Mucosa of stomach (tissue), 1 donor: ENCODE measurements around the gene LRBA.
"Not testable (repeated sequence)": the region's sequence is repeated elsewhere in the genome, so short reads cannot be mapped to it uniquely, and the experiment has no call there.

Source experiments
- H3K27me3 ChIP-seq: one replicate; pipeline ENCODE4 v1.7.0; 2013; ENCODE audit warnings: mild to moderate bottlenecking, low read length; ENCODE audit not compliant: control insufficient read depth, insufficient read depth
- H3K36me3 ChIP-seq: one replicate; pipeline ENCODE4 v1.7.0; 2013; ENCODE audit warnings: low read length; ENCODE audit not compliant: control insufficient read depth, insufficient read depth
- H3K4me1 ChIP-seq: one replicate; pipeline ENCODE4 v1.7.0; 2013; ENCODE audit warnings: mild to moderate bottlenecking, low read length; ENCODE audit not compliant: control insufficient read depth, insufficient read depth
- H3K4me3 ChIP-seq: one replicate; pipeline ENCODE4 v1.7.0; 2013; ENCODE audit warnings: low read length
- H3K9ac ChIP-seq: one replicate; pipeline ENCODE4 v1.7.0; 2013; ENCODE audit warnings: mild to moderate bottlenecking, low read length, moderate library complexity
- H3K9me3 ChIP-seq: one replicate; pipeline ENCODE4 v1.7.0; 2013; ENCODE audit warnings: mild to moderate bottlenecking, low read length, moderate library complexity; ENCODE audit not compliant: control insufficient read depth
- donor health status: Pancreatic carcinoma.

The LRBA gene

DNA sequence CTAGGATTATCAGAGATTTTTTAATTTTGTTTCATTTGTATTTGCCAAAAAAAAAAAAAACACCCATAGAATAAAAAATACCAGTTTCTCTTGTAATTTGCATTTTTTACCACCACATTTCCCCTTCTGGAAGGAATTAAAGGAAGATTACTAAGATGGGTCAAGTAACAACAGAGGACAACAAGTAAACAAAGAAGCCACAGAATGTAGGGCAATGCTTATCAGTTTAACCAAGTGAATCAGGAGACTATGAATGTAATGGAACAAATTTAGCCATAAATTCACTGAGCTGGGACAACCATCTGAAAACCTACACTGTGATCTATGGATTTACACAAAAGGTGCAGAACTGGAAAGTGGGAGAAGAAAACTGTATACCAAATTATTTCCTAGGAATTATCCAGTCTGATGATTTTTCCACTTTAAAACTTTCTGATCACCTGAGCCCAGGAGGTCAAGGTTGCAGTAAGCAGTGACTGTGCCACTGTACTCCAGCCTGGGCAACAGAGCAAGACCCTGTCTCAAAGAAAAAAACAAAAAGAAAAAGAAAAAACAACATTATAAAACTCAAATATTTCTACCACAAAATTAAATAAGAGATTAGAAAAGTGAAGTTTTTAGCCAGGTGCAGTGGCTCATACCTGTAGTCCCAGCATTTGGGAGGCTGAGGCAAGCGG is 32.4 kb downstream of the LRBA start:
- Histone ChIP-seq H3K36me3 (no peaks in the 10 kb centered on the region), H3K4me3 (no peak overlapping the region), H3K9me3 (no peaks in the 10 kb centered on the region), H3K9ac (no peak overlapping the region), H3K4me1 (peaks cover 6% of the 10 kb centered on the region), H3K27me3 (no peaks in the 10 kb centered on the region)

DNA sequence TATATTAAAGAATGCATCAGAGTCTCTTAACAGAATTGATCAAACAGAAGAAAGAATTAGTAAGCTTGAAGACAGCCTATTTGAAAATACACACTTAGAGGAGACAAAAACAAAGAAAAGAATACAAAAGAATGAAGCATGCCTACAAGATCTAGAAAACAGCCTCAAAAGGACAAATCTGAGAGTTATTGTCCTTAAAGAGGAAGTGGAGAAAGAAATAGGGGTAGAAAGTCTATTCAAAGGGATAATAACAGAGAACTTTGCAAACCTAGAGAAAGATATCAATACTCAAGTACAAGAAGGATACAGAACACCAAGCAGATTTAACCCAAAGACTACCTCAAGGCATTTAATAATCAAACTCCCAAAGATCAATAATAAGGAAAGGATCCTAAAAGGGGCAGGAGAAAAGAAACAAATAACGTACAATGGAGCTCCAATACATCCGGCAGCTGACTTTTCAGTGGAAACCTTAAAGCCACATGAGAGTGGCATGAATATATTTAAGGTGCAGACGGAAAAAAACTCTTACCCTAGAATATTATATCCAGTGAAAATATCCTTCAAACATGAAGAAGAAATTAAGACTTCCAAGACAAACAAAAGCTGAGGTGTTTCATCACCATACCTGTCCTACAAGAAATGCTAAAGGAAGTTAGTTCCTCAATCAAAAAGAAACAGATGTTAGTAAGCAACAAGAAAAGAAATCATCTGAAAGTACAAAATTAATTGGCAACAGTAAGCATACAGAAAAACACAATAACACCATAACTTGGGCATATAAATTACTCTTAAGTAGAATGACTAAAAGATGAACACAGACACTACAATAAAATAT is 36.1 kb downstream of the LRBA start:
- Histone ChIP-seq H3K9ac (no peak overlapping the region), H3K4me3 (no peak overlapping the region), H3K36me3 (no peaks in the 10 kb centered on the region), H3K27me3 (no peaks in the 10 kb centered on the region), H3K4me1 (peaks cover 15% of the 10 kb centered on the region), H3K9me3 (no peaks in the 10 kb centered on the region)

DNA sequence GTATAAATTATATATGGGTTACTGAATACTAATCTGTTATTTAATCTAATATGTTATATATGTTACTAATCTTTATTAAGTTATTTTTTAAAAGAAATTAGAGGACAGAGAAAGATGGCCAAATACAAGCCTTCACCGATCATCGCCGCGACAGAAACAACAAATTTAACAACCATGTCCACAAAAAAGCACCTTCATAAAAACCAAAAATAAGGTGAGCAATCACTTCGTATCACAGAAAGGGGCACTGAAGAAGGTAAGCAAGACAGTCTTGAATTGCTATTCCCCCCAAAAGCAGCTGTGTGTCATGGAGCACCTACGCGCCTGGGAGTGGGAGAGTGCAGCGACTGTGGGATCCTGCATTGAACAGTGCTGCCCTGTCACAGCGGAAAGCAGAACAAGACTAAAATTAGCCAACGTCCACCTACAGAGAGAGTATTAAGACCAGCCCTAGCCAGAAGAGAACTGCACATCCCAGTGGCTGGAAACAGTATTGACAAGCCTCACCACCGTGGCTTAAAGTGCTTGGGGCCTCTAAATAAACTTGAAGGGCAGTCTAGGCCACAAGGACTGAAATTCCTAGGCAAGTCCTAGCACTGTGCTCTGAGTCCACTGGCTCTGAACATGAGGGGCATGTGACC is 38.5 kb downstream of the LRBA start:
- no peak overlapping the region for H3K9ac ChIP-seq
- peaks cover 16% of the 10 kb centered on the region for H3K4me1 ChIP-seq
- no peaks in the 10 kb centered on the region for H3K9me3 ChIP-seq

DNA sequence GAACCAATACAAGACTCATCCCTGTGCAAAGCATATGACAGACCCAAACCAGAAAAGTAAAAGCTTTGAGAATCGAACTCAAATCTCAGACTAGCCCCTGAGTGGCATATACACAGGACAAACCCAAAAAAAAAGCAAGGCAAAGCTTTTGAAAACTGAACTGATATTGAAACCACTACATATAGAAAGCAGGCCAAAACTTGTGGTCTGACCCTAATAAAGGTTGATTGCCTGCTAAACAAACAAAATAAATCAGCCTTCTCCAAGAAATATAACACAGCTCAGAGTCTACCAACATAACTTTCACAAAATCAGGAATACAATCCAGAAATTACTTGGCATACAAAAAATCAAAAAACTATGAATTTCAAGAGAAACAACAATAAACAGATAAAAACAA is 40.3 kb downstream of the LRBA start:
- H3K27me3 ChIP-seq = no peaks in the 10 kb centered on the region
- H3K36me3 ChIP-seq = no peaks in the 10 kb centered on the region
- H3K4me3 ChIP-seq = no peak overlapping the region
- peaks cover 15% of the 10 kb centered on the region for H3K4me1 ChIP-seq
- no peaks in the 10 kb centered on the region for H3K9me3 ChIP-seq
- no peak overlapping the region for H3K9ac ChIP-seq

More for the DNA sequence above, 38.5 kb downstream of the LRBA start:
- Histone ChIP-seq H3K4me3 (no peak overlapping the region), H3K27me3 (no peaks in the 10 kb centered on the region), H3K36me3 (no peaks in the 10 kb centered on the region)

DNA sequence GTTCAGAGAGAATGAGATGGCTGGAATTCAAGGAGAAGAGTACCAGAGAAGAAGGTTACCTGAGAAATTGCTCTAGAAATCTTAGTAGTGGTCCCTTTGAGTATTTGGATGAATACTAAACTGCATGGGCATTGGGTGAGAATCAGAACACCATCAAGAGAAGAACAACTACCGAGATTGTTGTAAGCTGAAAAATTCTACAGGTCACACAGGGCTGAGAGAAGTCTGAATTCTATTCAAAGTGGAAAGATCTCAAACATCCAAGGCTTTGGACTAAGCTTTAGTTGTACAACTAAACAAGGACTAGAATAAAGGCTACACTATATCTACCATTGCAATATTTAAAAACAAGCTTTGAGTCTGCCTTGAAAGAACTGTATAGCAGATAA is 40.8 kb downstream of the LRBA start:
- H3K36me3 ChIP-seq = no peaks in the 10 kb centered on the region
- no peak overlapping the region for H3K9ac ChIP-seq
- no peaks in the 10 kb centered on the region for H3K9me3 ChIP-seq
- H3K4me1 ChIP-seq = peaks cover 10% of the 10 kb centered on the region
- H3K27me3 ChIP-seq = no peaks in the 10 kb centered on the region
- no peak overlapping the region for H3K4me3 ChIP-seq

DNA sequence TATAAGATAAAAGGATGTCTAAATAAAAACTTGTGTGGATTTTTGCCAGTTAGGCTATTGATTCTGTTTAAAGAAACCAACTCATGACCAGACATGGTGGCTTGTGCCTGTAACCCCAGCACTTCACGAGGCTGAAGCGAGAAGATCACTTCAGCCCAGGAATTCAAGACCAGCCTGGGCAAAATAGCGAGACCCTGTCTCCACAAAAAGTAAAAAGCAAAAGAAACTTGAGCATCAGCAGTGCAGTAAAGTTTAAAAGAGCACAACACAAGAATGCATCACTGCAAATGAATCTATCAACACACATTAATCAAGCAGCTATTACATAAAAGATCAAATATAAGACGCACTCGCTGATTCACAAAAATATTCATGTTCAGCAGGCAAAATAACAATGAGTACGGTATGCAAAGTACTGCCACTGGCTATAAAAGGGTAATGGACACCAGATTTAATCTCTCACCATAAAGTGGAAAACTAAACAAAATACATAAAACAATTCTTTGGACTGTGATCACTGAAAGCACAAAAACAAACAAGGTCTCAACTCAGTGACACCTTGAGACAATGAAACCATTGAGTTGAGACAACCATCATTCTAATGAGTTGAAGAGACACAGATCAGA is 41.3 kb downstream of the LRBA start:
- Histone ChIP-seq H3K9ac (no peak overlapping the region), H3K9me3 (no peaks in the 10 kb centered on the region)

DNA sequence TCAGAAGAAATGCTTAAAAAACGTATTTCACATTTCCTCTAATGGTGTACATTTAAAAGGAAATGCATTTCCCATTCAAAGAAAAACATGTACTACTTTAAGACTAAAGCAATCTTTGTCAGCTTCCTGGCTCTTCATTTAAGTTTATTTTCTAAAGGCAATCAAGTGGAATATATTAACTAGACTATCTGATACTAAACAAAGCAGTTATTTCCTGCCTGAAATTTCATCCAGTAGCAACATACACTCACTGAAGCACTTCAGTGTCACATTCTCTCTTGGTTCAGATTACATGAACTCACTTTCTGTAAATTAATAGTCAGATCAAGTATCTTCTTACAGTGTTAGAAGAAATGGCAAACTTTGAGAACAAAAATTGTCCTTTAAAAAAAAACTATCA is 42.5 kb downstream of the LRBA start:
- H3K4me1 ChIP-seq = peaks cover 10% of the 10 kb centered on the region
- no peak overlapping the region for H3K9ac ChIP-seq
- no peaks in the 10 kb centered on the region for H3K36me3 ChIP-seq
- no peaks in the 10 kb centered on the region for H3K9me3 ChIP-seq
- H3K27me3 ChIP-seq = no peaks in the 10 kb centered on the region
- no peak overlapping the region for H3K4me3 ChIP-seq

More for the DNA sequence above, 41.3 kb downstream of the LRBA start:
- Histone ChIP-seq H3K27me3 (no peaks in the 10 kb centered on the region), H3K4me3 (no peak overlapping the region), H3K4me1 (peaks cover 10% of the 10 kb centered on the region), H3K36me3 (no peaks in the 10 kb centered on the region)

DNA sequence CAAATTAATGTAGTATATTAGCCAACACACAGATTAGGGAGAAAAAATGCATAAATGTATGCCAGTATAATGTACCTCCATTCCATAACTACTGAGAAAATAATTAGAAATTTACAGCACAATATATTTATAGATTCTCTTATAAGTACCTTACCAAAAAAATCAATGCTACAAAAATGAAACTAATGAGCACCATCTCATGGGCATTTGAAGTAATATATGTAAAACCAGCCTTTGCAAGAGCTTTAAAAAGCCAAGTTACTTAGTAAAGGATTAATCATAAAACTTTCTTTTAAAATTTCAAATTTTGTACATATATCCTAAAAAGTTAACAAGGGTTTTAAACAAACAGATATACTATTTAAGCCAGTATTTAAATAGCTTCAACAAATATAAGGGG is 43.2 kb downstream of the LRBA start:
- no peaks in the 10 kb centered on the region for H3K9me3 ChIP-seq
- no peaks in the 10 kb centered on the region for H3K27me3 ChIP-seq
- no peaks in the 10 kb centered on the region for H3K36me3 ChIP-seq
- no peak overlapping the region for H3K9ac ChIP-seq
- H3K4me1 ChIP-seq = peaks cover 10% of the 10 kb centered on the region
- no peak overlapping the region for H3K4me3 ChIP-seq

DNA sequence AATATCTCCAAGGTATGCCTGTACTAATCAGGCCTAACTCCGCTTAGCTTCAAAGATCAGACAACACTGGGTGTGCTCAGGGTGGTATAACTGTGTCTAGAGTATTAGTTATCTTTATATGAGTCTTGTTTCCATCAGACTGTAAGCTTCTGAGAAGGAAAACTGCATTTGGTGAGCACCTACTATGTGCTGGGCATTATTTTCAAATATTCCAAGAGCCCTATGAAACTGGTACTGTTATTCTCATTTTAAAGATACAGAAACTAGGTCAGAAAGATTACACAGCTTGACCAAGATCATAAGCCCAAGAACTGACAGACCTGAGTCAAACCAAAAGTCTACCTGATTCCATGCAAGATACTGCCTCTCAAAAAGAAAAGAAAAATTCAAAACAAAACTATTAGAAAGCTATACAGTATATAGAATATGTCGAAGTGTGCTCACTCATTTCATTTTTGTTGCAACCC is 44.4 kb downstream of the LRBA start:
- Histone ChIP-seq H3K36me3 (no peaks in the 10 kb centered on the region), H3K9me3 (no peaks in the 10 kb centered on the region), H3K4me3 (no peak overlapping the region), H3K4me1 (peaks cover 10% of the 10 kb centered on the region), H3K9ac (no peak overlapping the region), H3K27me3 (no peaks in the 10 kb centered on the region)

DNA sequence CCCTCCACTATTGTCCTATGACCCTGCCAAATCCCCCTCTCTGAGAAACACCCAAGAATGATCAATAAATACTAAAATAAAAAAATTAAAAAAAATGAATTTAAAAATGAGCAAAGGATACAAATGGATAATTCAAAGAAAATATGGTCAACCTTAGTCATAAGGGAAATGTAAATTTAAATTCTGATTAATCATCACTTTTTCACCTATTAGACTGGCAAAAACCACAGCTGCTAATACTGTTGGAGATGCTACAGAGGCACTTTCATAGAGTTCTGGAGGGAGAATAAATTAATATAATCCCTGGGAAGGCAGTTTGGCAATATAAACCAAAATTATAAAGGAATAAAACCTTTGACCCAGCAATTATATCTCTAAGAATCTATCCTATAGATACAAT is 50.3 kb downstream of the LRBA start:
- Histone ChIP-seq H3K27me3 (no peaks in the 10 kb centered on the region), H3K4me3 (no peak overlapping the region), H3K9me3 (no peaks in the 10 kb centered on the region), H3K36me3 (no peaks in the 10 kb centered on the region), H3K4me1 (no peaks in the 10 kb centered on the region), H3K9ac (no peak overlapping the region)

DNA sequence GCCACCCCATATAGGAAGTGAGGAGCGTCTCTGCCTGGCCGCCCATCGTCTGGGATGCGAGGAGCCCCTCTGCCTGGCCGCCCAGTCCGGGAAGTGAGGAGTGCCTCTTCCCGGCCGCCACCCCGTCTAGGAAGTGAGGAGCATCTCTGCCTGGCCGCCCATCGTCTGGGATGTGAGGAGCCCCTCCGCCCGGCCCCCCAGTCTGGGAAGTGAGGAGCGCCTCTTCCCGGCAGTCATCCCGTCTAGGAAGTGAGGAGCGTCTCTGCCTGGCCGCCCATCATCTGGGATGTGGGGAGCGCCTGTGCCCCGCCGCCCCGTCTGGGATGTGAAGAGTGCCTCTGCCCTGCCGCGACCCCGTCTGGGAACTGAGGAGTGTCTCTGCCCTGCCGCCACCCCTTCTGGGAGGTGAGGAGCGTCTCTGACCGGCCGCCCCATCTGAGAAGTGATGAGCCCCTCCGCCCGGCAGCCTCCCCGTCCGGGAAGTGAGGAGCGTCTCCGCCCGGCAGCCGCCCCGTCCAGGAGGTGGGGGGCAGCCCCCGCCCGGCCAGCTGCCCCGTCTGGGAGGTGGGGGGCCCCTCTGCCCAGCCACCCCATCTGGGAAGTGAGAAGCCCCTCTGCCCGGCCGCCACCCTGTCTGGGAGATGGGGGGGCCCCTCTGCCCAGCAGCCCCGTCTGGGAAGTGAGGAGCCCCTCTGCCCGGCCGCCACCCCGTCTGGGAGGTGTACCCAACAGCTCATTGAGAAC is 51.3 kb downstream of the LRBA start:
- not testable (repeated sequence) for H3K27me3 ChIP-seq, H3K4me1 ChIP-seq, H3K4me3 ChIP-seq, H3K9me3 ChIP-seq, H3K9ac ChIP-seq, H3K36me3 ChIP-seq
